Mucosa of descending colon (tissue), 3 donors: ENCODE measurements around the gene WDR20. TPM values are rescaled to one million over a fixed set of nuclear protein-coding genes. Genes with fewer than 3 reads are reported as not detected.

Source experiments
- ATAC-seq: fragments of 200-7000 bp; cut with Tn5 transposase; one replicate; pipeline ENCODE4 v1.9.1; 2020; ENCODE audit warnings: mild to moderate bottlenecking, moderate library complexity
- DNase-seq, 3 donors: peaks; one replicate each; pipeline ENCODE4 v3.0.0-alpha.2; 2020
- H3K36me3 ChIP-seq: fragments of 200-600 bp; one replicate; pipeline ENCODE4 v1.8.0; 2021; ENCODE audit warnings: low read depth, mild to moderate bottlenecking
- H3K4me1 ChIP-seq: fragments of 200-600 bp; one replicate; pipeline ENCODE4 v1.8.0; 2021; ENCODE audit warnings: low read depth, mild to moderate bottlenecking
- H3K4me3 ChIP-seq: fragments of 200-600 bp; one replicate; pipeline ENCODE4 v1.8.0; 2021; ENCODE audit warnings: mild to moderate bottlenecking
- H3K9me3 ChIP-seq: fragments of 200-600 bp; one replicate; pipeline ENCODE4 v1.8.0; 2021; ENCODE audit warnings: mild to moderate bottlenecking
- intact Hi-C, 2 donors: fragments of 100-400 bp; cut with DNase I in 1 of 2; cut with micrococcal nuclease in 1 of 2; formaldehyde crosslinking; loops; one replicate each; pipeline versions ENCODE4 v1.11.0 to v1.11.1; 2022; cut with DNase I, micrococcal nuclease
- total RNA-seq, 3 donors: library from RNA; stranded (reverse); fragmentation: NEBNext Ultra II Directional in 2 of 3; extraction: Animal tissue kit (Norgen Biotek cat#: 25700) in 2 of 3; gene quantifications; one replicate each; pipeline versions ENCODE4 v1.2.1 to v1.2.4, GENCODE V29; 2021 to 2023
- TF ChIP-seq, protein P1 (sequence below): fragments of 200-600 bp; IDR thresholded peaks from one replicate; pipeline ENCODE4 v1.8.0; 2022; ENCODE audit warnings: antibody characterized with exemption, mild to moderate bottlenecking
- donor health status: DM: no; HTN: no; CAD: no; lungs with moderate emphysema.
- donor health status: DM: no; HTN: no; CAD: no.
- donor health status: DM: no; HTN: yes; CAD: no.

The WDR20 gene
- total RNA-seq, 3 donors from 2014 or later = 36.2 to 49.4 (median 40.9) TPM

DNA sequence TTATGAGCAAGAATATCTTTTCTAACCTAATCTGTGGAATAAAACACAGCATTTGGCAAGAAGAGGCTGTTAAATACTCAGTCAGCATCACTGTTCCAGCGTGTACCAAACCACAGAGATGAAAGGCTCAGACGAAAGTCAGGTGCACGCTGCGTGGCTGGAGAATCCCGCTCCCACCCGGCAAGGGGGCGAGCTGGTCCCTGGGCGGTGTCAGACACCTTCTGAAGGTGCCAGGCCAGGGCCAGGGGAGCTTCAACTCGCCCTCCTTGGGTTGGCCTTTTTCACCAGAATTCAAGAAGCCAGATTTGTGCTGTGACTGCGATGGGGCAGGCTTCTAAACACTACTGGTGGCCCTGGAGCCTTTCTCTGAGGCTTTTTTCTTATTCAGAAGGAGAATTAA is 73.1 kb downstream of the WDR20 start:
- H3K9me3 ChIP-seq = no peaks in the 10 kb centered on the region
- DNase-seq (no peak), ATAC-seq (no peak)
- intact Hi-C loops = no loop called here
- H3K4me3 ChIP-seq = no peak overlapping the region
- no peaks in the 10 kb centered on the region for H3K36me3 ChIP-seq
- H3K4me1 ChIP-seq = peaks cover 4% of the 10 kb centered on the region
- TF ChIP-seq, protein P1, sequence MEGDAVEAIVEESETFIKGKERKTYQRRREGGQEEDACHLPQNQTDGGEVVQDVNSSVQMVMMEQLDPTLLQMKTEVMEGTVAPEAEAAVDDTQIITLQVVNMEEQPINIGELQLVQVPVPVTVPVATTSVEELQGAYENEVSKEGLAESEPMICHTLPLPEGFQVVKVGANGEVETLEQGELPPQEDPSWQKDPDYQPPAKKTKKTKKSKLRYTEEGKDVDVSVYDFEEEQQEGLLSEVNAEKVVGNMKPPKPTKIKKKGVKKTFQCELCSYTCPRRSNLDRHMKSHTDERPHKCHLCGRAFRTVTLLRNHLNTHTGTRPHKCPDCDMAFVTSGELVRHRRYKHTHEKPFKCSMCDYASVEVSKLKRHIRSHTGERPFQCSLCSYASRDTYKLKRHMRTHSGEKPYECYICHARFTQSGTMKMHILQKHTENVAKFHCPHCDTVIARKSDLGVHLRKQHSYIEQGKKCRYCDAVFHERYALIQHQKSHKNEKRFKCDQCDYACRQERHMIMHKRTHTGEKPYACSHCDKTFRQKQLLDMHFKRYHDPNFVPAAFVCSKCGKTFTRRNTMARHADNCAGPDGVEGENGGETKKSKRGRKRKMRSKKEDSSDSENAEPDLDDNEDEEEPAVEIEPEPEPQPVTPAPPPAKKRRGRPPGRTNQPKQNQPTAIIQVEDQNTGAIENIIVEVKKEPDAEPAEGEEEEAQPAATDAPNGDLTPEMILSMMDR = no peak

DNA sequence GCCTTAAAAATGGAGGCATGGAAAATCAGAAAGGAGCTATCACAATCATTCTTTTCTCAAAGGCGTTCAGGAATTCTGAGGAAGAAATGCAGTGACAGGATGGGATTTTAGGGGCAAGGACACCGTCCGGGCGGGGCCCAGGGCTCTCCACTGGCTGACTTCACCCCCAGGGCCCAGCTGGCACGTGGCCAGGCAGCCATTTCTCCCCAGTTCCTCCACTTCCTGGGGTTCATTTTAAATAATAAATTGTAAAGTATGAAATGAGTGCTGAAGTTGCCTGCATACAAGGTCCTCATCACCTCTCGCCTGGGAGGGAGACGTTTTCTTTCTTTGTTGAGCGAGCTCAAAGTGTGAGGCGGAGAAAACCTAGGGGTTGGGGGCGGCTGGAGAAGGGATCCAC is 73.8 kb downstream of the WDR20 start:
- intact Hi-C loops = no loop called here
- peaks cover 4% of the 10 kb centered on the region for H3K4me1 ChIP-seq
- no peaks in the 10 kb centered on the region for H3K9me3 ChIP-seq
- no peaks in the 10 kb centered on the region for H3K36me3 ChIP-seq
- TF ChIP-seq, protein P1 = no peak
- no peak for DNase-seq
- no peak overlapping the region for H3K4me3 ChIP-seq
- no peak for ATAC-seq

DNA sequence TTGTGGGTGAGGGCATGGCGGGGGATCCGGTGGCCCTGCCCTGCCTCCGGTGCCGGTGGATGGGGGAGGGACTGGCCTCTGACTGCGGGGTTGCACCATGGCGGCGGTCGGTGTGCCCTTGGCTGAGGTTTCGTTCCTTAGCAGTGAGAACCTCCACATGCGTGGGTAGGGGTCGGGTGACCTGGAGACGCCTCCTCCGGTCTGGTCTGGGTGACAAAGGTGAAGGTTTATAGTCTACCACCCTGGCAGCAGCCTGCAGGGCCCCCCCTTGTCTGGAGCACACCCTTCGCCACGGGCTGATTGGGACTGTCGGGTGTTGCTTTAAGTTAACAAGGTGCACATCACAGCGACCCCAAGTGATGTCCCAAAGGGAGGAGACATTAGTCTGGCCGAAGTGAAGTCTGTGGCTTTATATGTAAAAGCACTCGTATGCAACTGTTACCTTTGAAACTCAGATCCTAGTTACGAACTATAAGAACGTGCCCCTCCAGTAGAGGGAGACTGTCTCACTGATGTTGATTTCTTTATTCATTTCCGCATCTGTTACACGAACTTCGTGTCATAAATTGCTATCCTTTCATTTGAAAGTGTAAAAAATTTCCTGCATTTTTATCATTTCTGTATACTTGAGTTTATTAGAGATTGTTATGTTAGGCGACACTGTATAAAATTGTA is 74.4 kb downstream of the WDR20 start:
- no peak overlapping the region for H3K4me3 ChIP-seq
- H3K9me3 ChIP-seq = no peaks in the 10 kb centered on the region
- TF ChIP-seq, protein P1 = no peak
- peaks cover 4% of the 10 kb centered on the region for H3K4me1 ChIP-seq
- DNase-seq = no peak
- ATAC-seq = no peak
- no peaks in the 10 kb centered on the region for H3K36me3 ChIP-seq
- intact Hi-C loops = no loop called here

DNA sequence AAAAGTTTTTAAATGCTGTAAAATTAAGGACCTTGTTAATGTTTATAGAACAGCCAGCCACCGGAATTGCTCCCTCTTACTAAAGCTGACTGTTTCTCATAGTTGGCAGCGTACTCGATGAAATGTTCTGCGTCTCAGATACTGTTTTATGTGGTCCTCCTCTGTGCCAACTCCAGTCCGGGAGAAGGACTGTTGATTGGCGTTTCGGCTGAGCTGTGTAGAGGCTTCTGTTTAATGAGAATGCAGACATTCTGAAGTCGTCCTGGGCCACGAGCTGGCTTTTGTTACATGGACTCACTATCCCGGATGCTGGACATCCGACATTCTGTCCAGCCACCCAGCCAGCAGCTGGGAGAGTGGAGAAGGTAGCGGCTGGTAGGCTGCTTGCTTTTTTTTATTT is 75.4 kb downstream of the WDR20 start:
- Histone ChIP-seq H3K4me1 (peaks cover 4% of the 10 kb centered on the region), H3K9me3 (no peaks in the 10 kb centered on the region), H3K4me3 (no peak overlapping the region), H3K36me3 (no peaks in the 10 kb centered on the region)
- TF ChIP-seq, protein P1 = no peak
- DNase-seq = no peak
- no peak for ATAC-seq
- intact Hi-C loops = no loop called here

DNA sequence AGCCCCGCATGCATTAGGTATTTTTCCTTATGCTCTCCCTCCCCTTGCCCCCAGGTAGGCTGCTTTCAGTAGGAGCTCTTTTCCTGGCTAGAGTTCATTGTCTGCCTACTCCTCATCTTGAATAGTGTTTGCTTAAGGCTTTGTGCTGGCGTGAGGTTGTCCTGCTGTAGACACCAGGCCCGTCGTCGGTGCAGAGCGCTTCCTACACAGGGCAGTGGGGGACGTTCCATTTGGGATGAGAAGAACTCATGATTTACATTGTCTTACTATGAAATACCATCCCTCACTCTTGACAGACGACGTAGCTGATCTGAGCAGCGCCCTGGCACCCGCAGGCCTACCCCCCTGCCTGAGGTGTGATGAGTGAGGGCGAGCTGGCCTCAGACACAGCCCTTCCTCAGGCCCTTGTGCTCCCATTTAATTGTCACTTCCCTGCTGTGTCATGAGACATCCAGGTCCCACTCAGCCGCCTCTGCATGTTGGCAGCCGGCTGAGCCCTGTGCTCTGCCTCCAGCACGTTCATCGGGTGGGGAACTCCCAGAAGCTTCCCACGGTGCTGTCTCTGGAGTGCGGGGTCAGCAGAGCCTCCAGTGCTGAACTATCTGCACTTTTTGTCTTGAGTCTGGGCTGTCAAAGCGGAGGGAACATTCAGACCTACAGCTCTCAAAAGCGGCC is 76.0 kb downstream of the WDR20 start:
- H3K36me3 ChIP-seq = no peaks in the 10 kb centered on the region
- intact Hi-C loops = no loop called here
- TF ChIP-seq, protein P1 = no peak
- H3K4me3 ChIP-seq = no peak overlapping the region
- ATAC-seq (no peak), DNase-seq (no peak)
- no peaks in the 10 kb centered on the region for H3K9me3 ChIP-seq
- H3K4me1 ChIP-seq = peaks cover 4% of the 10 kb centered on the region
